Skin epidermis (tissue), 12 donors: ENCODE measurements around the gene SIAE.

Experiments used
- H3K27ac ChIP-seq, 21 experiments: fragments of 200-600 bp; sonication (generic) in 11 of 21; one replicate each; pipeline ENCODE4 v1.5.0; 2020; ENCODE audit warnings: mild to moderate bottlenecking in 3 of 21, inconsistent platforms in 2 of 21, moderate library complexity in 2 of 21
- H3K4me3 ChIP-seq, 7 experiments: fragments of 200-600 bp; sonication (generic) in 2 of 7; one replicate each; pipeline ENCODE4 v1.5.0; 2020; ENCODE audit warnings: inconsistent platforms in 2 of 7, mild to moderate bottlenecking in 2 of 7, moderate library complexity in 1 of 7

Gene SIAE

GRCh38 chr11:124591430-124591829, 82.1 kb downstream of the SIAE start:
- Histone ChIP-seq H3K27ac (no peak overlapping the region), H3K4me3 (no peak overlapping the region)

- Histone ChIP-seq H3K4me3 (no peak overlapping the region), H3K27ac (no peak overlapping the region)
Measured at GRCh38 chr11:124586238-124586860, 87.2 kb downstream of the SIAE start.

- Histone ChIP-seq H3K27ac (no peak overlapping the region), H3K4me3 (no peak overlapping the region)
Measured at GRCh38 chr11:124584681-124585372, 88.7 kb downstream of the SIAE start.

- H3K27ac ChIP-seq: no peak overlapping the region
Measured at GRCh38 chr11:124583781-124584180, 89.8 kb downstream of the SIAE start.

More at GRCh38 chr11:124583781-124584180, 89.8 kb downstream of the SIAE start:
- H3K4me3 ChIP-seq: no peak overlapping the region
